HG02943 (cell line): ENCODE data around the gene TEDC1.

ENCODE experiments used
- ATAC-seq: cut with Tn5 transposase; IDR thresholded peaks from one replicate; pipeline ENCODE4 v1.9.1; 2021; ENCODE audit warnings: mild to moderate bottlenecking, low read depth, moderate library complexity; ENCODE audit not compliant: unreplicated experiment

The TEDC1 gene

GRCh38 chr14:105517096-105517495, 26.1 kb downstream of the TEDC1 start:
- ATAC-seq: no peak

GRCh38 chr14:105519946-105520698, 29.1 kb downstream of the TEDC1 start:
- no peak for ATAC-seq

GRCh38 chr14:105525326-105525725, 34.3 kb downstream of the TEDC1 start:
- no peak for ATAC-seq

GRCh38 chr14:105525861-105526775, 35.1 kb downstream of the TEDC1 start, which contains the start of gene TMEM121:
Gene TMEM121, plus strand, starts transcription at chr14:105526583. Its CDS starts 2,252 bp downstream, at chr14:105528835.
- ATAC-seq: no peak

- no peak for ATAC-seq
Observed at GRCh38 chr14:105526776-105527380, 35.8 kb downstream of the TEDC1 start.

- ATAC-seq: no peak
Observed at GRCh38 chr14:105527381-105527825, 36.4 kb downstream of the TEDC1 start.

- ATAC-seq: no peak
Observed at GRCh38 chr14:105527826-105528585, 37.0 kb downstream of the TEDC1 start.

GRCh38 chr14:105528586-105529318, 37.7 kb downstream of the TEDC1 start:
- ATAC-seq: no peak

GRCh38 chr14:105529319-105529568, 38.2 kb downstream of the TEDC1 start:
- no peak for ATAC-seq

- ATAC-seq: no peak
Observed at GRCh38 chr14:105529569-105530284, 38.7 kb downstream of the TEDC1 start.

- ATAC-seq: no peak
Observed at GRCh38 chr14:105530285-105531087, 39.4 kb downstream of the TEDC1 start.

GRCh38 chr14:105531088-105531893, 40.2 kb downstream of the TEDC1 start:
- ATAC-seq: no peak

- ATAC-seq: no peak
Observed at GRCh38 chr14:105531894-105532623, 41.0 kb downstream of the TEDC1 start.

- no peak for ATAC-seq
Observed at GRCh38 chr14:105532735-105533141, 41.7 kb downstream of the TEDC1 start.

- no peak for ATAC-seq
Observed at GRCh38 chr14:105533391-105533790, 42.3 kb downstream of the TEDC1 start.

- ATAC-seq: no peak
Observed at GRCh38 chr14:105533811-105534498, 42.9 kb downstream of the TEDC1 start.
